ENCODE data around the gene CMC1.

Gene CMC1

DNA sequence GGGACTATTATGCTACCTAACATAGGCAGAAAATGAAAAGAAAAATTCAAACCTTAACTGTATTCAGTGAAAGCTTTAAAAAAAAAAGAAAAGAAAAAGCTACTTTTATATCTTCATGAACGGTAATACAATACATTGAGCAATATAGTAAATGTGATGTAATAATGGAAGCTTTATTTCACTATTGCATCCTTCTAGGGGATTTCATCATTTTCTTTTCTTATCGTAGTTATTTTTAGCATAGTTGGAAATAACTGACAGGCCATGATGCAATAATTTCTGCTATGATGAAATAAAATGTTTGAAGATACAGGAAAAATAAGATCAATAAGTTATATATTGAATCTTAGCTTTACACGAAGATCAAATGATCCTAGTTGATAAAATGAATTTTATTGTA lies 66.8 kb downstream of the CMC1 start:
- peak; percentile 52 to 67 for DNase-seq

DNA sequence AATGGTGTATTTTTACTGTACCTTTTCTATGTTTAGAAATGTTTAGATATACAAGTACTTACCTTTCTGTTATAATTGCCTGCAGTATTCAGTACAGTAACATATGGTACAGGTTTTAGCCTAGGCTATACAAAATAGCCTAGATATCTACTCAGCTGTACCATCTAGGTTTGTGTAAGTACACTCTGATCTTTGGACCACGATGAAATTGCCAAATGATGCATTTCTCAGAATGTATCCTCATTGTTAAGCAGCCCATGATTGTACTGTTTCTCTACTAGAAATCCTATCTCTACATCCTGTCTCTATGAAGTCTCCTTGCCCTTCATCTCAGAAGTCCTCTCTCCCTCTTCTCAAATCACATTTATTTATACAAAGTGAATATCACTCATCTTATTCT lies 74.3 kb downstream of the CMC1 start:
- DNase-seq = no peak

DNA sequence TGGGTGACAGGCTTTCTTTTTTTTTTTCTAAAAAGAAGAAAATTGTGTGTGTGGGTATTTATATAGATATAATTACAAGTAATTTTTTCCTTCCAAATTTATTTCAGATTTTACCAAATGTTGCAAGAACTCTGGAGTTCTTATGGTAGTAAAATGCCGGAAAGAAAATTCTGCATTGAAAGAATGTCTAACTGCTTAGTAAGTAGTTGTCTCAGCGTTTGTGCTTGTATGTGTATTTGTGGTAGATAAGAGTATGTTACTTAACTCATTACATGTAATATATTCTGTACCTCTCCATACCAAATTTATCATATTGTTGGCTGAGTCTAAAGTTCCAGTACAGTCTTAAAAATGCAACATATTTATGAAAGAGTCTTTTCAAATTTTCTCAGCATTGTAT lies 74.8 kb downstream of the CMC1 start:
- no peak for DNase-seq

DNA sequence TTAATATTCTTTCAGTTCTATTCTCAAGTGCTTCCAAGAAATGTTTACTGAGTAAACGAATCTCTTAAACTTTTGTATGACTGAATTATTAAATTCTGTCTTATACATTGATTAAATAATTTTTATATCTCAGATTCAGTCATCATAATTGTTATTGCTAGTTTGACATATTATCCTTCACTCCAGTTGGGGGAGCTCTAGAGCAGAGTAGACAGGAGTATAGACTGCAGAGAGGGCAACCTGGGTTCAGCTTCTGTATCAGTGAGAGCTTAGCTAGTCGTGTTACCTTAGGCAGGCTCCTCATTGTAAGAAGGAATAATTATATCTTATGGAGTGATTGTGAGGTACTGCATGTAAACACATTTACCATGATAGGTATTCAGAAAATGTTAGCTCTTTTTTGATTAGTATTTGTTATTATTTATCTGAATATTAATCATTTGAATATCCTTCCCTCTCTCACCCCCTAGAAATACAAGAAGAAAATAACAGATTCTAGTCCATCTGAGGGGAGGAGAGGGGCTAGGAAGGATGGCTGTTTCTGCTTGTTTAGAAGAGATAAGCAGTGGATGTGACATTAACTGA lies 76.1 kb downstream of the CMC1 start:
- DNase-seq = peak; percentile 74 to 83

DNA sequence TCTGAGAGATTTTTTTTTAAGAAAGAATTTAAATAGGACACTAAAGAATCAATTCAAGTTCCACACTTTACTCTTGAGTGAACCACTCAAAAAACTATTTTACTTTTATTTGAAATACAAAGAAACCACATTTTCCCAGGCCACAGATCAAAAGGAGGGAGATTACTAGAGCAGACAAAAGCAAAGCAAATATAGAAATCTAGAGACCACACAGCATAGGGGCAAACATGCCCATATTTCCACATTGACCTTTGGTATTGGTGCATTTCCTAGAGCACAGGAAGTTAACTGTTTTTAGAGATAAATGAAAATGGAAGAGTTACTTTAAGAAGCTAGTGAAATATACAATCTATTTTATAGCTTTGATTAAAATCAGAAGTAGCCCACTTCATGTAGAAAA lies 79.6 kb downstream of the CMC1 start:
- no peak for DNase-seq

DNA sequence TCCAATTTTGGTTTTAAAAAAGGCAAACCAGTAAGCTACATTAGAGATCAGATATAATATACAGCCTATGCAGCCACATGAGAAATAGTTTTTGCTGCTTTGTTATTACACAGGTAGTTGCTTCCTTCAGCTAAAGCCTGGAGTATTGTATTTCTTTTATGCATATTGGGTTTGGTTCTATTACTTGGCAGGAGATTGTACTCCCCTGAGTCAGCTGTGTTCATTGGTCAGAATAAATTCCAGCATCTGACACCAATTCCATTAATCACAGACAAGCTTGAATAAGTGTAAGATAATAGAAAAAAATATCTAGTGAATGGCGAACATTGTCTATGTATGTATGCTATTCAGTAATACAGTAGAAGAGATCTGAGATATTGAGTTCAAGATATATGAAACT lies 81.0 kb downstream of the CMC1 start:
- no peak for DNase-seq

DNA sequence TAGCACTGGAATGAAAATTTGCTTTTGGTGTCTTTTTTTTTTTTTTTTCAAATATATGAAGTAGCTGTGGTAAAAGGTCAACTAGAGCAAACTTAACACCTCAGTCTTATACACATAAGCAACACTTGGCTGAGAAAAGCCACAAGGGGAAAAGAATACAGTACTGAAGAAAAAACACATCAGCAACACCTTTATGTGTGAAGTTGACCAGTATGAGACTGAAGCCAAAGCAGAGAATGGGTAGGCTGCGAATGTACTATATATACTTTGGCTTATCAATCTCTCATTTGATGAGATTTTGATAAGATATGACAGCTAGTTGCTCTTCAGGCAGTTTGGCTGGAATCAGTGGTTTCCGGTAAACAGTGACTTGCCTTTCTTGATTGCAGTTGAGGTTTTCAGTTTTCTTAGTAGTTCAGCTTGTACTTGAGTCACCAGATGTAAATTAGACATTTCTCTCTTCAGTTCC lies 85.1 kb downstream of the CMC1 start:
- peak; percentile 13 to 21 for DNase-seq

DNA sequence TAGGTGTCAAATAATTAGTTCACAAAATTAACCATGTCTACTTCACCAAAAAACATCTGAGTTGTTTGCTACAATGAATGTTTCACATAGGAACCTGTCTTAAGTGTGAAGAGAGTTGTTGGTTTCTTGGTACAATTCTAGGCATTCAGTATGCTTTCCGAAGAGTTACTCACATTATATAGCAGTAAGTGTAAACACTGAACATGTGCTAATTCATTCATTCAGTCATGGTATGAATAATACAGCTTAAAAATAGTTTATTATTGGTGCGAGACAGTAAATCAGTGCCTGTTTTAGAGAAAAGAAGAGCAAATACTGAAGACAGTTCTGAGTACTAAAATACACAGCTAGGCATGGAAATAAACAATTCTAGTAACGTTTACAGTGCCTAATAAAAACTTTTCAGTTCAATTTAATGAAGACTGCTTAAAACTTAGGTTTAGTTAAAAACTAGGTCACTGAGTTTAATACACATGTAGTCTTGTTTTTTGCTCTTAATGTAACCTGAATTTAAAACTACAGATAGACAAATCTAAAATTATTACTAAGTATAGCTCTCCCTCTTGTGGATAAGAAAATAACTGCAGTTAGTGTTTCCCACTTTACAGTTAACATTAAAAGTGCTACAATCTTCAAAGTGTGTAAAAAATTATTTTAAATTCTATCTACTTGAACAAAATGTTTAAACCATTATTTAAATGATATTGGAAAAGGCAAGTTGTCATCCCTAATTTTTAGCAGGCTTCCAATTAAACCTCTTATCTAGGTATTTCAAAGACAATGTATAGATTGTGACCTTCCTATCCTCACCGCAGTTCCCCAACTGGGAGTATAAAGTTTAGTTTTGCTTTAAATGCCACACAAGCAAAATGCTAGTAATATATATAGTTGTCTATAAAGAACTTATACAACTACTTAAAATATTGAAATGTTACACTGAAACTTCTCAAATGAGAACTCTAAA lies 87.1 kb downstream of the CMC1 start:
- DNase-seq = peak; percentile 53 to 65

DNA sequence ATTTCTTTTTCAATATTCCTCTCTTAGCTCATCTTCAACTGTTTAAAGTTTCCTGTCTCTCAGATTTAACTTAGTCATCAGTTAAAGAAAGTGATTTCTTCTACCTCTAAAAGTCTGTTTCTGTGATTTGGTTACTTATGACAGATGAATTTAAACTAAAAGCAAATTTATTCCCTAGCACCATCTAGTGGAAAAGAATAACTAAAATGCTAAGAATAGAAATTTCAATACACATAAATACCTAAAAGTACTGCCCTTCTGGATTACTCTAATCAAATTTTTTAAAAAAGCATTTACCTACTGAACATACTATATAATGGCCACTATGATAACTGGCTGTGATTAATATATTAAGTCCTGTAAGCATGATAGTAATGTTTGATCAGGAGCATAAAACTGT lies 93.1 kb downstream of the CMC1 start:
- peak; percentile 10 to 26 for DNase-seq

DNA sequence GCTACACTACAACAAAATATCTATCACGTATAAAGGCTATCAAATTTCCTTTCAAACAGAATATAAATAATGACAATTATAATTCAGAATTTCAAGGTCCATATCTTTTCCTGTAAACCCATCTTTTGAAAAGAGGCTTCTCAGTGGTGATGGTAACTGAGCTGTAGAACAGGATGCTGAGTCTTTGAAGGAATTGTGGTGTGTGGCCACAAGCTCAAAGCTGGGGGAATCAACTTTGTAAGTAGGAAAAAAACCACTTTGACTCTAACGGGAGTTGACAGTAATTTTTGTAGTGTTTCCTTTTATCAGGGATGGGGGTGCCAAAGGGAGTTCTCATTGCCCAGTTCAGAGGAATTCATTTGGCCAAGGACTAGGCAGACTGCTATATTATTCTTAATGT lies 93.8 kb downstream of the CMC1 start:
- DNase-seq = no peak

DNA sequence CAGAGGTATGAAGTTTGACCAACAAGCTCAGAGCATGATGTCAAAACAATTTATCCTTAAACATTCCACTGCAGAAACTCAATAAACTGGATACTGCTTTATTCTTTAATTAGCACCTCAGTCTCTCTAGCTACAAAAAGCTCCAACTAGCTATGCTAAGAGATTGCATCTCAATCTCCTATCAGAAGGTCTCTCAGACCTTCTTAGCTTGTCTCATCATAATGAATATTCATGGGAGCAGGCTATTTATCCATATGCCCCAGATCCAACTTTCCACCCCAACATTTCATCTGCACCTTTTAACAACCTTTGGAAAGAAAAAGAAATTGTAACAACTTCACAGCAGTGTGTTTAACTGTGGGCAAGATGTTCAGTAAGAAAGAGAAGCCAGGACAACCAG lies 95.8 kb downstream of the CMC1 start:
- no peak for DNase-seq

DNA sequence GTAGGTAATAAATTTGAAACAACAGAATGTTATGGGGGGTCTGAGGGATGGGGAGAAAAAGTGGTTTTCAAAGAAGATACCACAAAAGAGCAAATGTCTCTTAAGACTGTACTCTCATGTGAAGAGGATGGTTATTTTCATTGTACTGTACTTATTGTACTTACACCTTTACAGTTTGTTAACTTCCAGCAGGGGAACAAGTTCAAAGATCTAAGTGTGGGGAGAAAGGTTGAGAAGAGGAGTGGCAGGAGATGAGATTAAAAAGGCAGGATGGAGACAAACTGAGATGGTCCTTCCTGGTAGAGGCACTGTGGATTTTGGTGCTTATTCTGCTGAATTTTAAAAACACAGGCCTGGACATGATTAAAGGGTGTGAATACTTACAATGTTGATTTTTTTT lies 101.7 kb downstream of the CMC1 start:
- no peak for DNase-seq

DNA sequence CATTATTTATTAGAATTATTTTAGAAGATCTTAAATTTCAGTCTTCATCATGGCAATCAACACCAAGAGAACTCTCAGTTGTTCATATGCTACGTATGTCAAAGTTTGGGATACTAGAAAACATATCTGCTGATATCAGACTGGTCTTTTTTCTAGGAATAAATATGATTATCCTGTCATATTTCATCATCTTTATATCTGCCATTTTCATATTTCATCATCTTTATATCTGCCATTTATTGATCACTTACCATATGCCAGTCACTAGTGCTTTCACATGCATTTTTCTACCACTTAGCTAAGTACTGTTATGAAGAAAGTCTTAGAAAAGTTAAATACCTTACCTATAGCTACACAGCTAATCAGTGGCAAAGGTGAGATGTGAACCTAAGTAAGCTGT lies 104.3 kb downstream of the CMC1 start:
- DNase-seq = no peak

DNA sequence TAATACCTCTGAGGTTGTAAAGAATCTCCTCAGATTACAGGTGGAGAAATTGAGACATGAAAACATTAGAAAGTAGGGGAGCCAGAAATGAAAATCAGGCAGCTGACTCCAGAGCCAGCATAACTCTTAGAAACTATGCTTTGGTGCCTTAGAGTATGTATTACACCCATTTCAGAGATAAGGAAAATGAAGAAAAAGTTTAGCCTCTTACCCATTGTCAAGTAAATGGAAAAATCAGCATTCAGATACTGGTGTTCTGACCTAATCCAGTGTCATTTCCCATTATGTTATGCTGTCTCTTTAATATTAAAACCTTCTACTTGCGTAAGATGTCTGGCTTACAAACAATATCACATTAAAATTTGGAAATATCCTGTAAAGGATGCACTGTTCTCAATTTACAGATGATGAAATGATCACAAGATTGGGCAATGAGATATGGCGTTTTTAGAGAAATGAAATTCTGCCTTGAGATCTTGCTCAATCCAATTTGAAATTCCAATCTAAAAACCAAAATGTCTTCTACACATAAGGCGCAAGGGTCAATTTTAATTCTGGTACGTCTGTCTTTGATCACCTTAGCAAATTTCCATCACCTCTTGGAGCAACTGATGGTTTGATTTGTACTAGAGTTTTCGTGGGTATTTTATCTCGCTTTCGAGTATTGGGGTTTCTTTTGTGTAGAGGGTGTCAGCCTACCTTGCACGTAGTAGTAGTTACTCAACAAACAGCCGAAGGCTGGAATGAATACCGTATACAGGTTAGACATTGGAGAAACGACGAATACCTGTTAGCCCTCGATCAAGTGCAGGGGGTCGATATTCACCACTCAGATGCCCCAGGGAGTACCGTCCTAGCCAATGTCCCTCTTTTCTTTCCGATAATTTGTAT lies 106.2 kb downstream of the CMC1 start:
- peak; percentile 98 for DNase-seq

DNA sequence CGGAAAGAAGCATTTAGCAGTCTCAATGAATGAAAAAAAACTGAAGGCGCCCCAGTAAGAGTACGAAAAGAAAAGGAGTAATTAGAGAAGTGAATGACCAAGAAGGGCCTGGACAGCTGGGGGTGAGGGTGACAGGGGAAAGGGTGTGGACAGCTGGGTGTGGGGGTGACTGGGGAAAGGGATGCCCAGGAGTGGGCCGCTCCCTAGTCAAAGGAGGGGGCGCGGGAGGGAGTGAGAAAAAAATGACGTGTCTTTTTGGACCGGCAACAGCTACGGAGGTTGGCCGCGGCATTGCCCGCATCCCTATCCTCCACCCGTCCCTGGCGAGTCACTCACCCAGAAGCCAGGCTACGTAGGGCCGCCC lies 106.8 kb downstream of the CMC1 start:
- DNase-seq = no peak

DNA sequence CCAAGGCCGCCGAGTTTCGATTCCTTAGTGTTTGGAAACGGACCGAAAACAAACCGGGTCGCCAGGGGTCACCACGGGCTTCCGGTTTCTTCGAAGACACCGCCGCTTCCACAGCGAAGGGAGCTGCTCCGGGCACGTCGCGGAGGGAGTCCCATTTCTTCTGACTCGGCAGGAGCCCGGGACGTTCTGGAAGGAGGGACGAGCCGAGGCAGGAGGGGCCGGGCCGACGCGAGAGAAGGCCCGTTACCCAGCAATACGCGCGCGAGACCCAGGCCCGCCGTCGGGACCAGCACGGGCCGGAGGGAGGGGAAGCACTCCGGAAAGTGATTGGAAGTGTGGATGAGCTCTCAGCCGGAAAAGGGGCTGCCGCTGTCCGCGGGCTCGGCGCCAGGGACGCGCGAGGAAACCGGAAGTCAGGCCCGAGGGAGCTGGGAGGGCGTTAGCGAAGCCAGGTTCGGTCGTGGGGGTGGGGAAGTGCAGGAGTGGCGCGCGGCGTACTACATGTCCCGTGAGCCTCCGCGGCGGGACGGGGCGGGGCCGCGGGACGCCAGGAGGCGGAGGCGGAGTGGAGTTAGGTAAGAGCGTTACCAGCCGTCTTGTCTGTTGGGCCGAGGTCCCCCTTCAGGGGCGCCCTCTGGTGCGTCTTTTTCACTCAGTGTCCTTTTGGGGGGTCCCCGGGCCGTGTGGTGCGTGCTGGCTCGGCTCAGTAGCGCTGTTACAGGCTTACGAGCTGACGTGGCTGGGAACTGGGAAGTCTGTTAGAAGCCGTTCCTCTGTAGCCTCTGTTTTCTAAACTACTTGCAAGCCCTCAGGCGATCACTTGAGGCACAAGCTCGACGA lies 107.4 kb downstream of the CMC1 start, which contains the start of the genes AZI2 and ZCWPW2:
TSS of gene AZI2 (minus strand) at position 196 of the 840 bp plus-strand sequence. CDS start 8,207 bp downstream, outside the sequence.
TSS of gene ZCWPW2 (plus strand) at position 93 of the 840 bp plus-strand sequence. CDS start 64,348 bp downstream, outside the sequence.
- peak; percentile 96 to 99 for DNase-seq

DNA sequence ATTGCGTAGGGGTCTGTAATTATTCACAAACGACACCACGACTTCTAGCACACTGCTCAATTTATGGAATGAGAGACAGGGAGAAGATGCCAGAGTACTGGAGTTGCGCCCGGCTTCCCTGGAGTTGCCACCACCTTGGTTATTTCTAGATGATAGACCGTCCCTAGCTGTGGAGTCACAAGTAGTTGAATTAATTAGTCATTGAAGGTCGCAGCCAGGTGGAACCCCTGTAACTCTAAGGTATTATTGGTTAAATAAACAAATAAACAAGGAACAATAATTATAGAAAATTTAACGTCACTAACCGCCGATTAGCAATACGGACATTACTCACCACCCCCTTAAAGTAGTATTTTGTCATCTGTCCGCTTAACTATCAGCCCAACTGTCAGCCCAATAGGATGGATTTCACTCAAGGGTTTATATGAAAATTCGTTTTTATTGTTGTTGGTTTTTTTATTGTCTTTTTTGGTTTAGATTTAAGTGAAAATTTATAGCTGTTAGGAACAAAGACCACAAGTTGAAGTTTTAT lies 108.1 kb downstream of the CMC1 start:
- DNase-seq = no peak

Measured in AML-193 (cell line).